Stimulated activated CD8-positive, alpha-beta memory T cell treated with anti-CD3 and anti-CD28 coated beads, Interleukin-12 subunit alpha, Interleukin-12 subunit beta, amount 100 ng/mL, for 24 hours (primary cell): ENCODE data around the gene MFAP5.

Experiments
- DNase-seq: peaks from one replicate; pipeline ENCODE4 v3.0.0-alpha.2; 2020; ENCODE audit errors: extremely low read depth

Gene MFAP5

GRCh38 chr12:8662593-8662992, at the start of gene MFAP5:
TSS of gene MFAP5 (minus strand) at chr12:8662826. CDS start at chr12:8662104, 722 bp downstream.
- no peak for DNase-seq

GRCh38 chr12:8709124-8709830, 46.7 kb upstream of the MFAP5 start:
- DNase-seq: no peak

GRCh38 chr12:8702159-8702558, 39.5 kb upstream of the MFAP5 start:
- DNase-seq: no peak

GRCh38 chr12:8701046-8701660, 38.5 kb upstream of the MFAP5 start:
- DNase-seq: no peak

- no peak for DNase-seq
These were observed 37.1 kb upstream of the MFAP5 start for GRCh38 chr12:8699714-8700113.

GRCh38 chr12:8698879-8699278, 36.3 kb upstream of the MFAP5 start:
- DNase-seq: no peak

GRCh38 chr12:8698132-8698851, 35.7 kb upstream of the MFAP5 start:
- peak; percentile 14 for DNase-seq

- peak; percentile 51 for DNase-seq
These were observed 35.0 kb upstream of the MFAP5 start, which contains the start of gene RIMKLB for GRCh38 chr12:8697476-8698131. TSS of gene RIMKLB (plus strand) at chr12:8697991. CDS start at chr12:8713867, 15,876 bp downstream.

GRCh38 chr12:8697120-8697475, 34.5 kb upstream of the MFAP5 start:
- DNase-seq: no peak

- no peak for DNase-seq
These were observed 33.9 kb upstream of the MFAP5 start for GRCh38 chr12:8696442-8697090.

GRCh38 chr12:8695116-8695515, 32.5 kb upstream of the MFAP5 start:
- no peak for DNase-seq

GRCh38 chr12:8692573-8692972, 29.9 kb upstream of the MFAP5 start:
- DNase-seq: no peak

- no peak for DNase-seq
These were observed 27.1 kb upstream of the MFAP5 start for GRCh38 chr12:8689681-8690080.

GRCh38 chr12:8687846-8688601, 25.4 kb upstream of the MFAP5 start:
- no peak for DNase-seq

GRCh38 chr12:8685051-8685450, 22.4 kb upstream of the MFAP5 start:
- no peak for DNase-seq

- DNase-seq: no peak
These were observed 18.7 kb upstream of the MFAP5 start for GRCh38 chr12:8681129-8681884.

GRCh38 chr12:8680533-8680932, 17.9 kb upstream of the MFAP5 start:
- DNase-seq: no peak

- no peak for DNase-seq
These were observed 16.1 kb upstream of the MFAP5 start for GRCh38 chr12:8678661-8679111.

GRCh38 chr12:8677362-8677761, 14.7 kb upstream of the MFAP5 start:
- no peak for DNase-seq

GRCh38 chr12:8676651-8677050, 14.0 kb upstream of the MFAP5 start:
- DNase-seq: no peak
